Rectal smooth muscle tissue (tissue), 1 donor: ENCODE data around the gene CACNA2D4.

Source experiments
- H3K27ac ChIP-seq: one replicate; pipeline ENCODE4 v1.7.0; 2013; ENCODE audit warnings: low read depth, low read length, inconsistent platforms
- H3K27me3 ChIP-seq: one replicate; pipeline ENCODE4 v1.7.0; 2013; ENCODE audit warnings: low read length; ENCODE audit not compliant: control insufficient read depth, insufficient read depth
- H3K36me3 ChIP-seq: one replicate; pipeline ENCODE4 v1.7.0; 2013; ENCODE audit warnings: low read length; ENCODE audit not compliant: control insufficient read depth, insufficient read depth
- H3K4me1 ChIP-seq: one replicate; pipeline ENCODE4 v1.7.0; 2013; ENCODE audit warnings: low read length; ENCODE audit not compliant: control insufficient read depth, insufficient read depth
- H3K4me3 ChIP-seq: one replicate; pipeline ENCODE4 v1.7.0; 2013; ENCODE audit warnings: low read length
- H3K9ac ChIP-seq: one replicate; pipeline ENCODE4 v1.7.0; 2013; ENCODE audit warnings: low read length

Gene CACNA2D4

DNA sequence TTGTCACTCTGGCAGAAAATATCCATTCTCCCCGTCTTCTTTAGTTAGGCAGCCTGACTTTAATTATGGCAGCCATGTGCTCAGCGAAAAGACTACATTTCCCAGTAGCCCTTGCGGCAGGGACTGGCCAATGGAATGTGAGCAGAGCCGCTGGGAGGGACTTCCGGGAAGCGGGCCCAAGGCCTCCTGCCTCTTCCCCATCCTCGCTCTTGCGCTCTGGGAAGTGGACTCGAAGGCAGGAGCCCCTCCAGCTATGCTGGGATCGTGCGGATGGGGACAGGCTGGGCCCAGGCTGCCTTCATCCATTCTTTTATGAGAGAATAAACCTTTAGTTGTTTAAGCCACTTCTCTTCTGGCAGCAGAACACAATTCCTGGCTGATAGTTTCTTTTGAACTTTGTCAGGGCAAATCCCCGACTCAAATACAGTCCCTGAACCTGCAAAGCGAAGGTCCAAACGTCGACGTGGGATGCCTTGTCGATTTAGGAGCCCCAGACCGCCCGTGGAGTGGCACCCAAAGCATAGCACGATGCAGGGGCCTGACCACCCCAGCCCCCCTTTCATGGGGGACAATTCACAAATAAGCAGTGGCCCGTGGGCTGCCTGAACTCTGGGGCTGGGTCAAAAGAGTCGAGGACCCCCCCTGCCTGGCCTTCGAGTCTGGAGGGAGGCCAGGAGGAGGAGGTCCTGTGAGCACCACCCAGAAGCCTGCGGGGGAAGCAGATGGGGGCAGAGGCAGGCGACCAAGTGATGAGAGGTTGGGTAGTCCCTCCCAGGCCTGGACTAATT, 113.7 kb downstream of the CACNA2D4 start:
- Histone ChIP-seq H3K27me3 (no peaks in the 10 kb centered on the region), H3K36me3 (no peaks in the 10 kb centered on the region), H3K9ac (no peak overlapping the region), H3K4me1 (no peaks in the 10 kb centered on the region), H3K4me3 (peak overlapping the region; percentile 20), H3K27ac (peak overlapping the region; percentile 23)

DNA sequence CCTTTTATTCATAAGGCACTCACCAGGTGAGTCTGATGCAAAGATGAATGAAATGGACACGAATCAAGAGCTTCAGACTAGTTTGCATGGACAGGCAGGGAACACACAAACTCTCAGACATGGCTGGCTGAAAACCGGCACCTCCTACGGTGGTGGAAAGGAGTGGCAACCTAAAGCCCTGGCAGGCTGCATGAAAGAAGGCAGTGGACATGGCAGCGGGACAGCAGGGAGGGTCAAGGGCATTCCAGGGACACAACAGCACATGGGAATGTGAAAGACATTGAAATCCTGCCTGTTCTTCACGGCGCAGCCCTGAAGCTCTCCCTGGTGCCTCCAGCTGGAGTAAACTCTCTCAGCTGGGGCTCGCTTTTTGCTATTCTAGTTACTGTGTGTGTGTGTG, 114.7 kb downstream of the CACNA2D4 start:
- H3K36me3 ChIP-seq = no peaks in the 10 kb centered on the region
- no peak overlapping the region for H3K9ac ChIP-seq
- H3K27ac ChIP-seq = no peak overlapping the region
- H3K4me3 ChIP-seq = no peak overlapping the region
- no peaks in the 10 kb centered on the region for H3K27me3 ChIP-seq
- no peaks in the 10 kb centered on the region for H3K4me1 ChIP-seq

DNA sequence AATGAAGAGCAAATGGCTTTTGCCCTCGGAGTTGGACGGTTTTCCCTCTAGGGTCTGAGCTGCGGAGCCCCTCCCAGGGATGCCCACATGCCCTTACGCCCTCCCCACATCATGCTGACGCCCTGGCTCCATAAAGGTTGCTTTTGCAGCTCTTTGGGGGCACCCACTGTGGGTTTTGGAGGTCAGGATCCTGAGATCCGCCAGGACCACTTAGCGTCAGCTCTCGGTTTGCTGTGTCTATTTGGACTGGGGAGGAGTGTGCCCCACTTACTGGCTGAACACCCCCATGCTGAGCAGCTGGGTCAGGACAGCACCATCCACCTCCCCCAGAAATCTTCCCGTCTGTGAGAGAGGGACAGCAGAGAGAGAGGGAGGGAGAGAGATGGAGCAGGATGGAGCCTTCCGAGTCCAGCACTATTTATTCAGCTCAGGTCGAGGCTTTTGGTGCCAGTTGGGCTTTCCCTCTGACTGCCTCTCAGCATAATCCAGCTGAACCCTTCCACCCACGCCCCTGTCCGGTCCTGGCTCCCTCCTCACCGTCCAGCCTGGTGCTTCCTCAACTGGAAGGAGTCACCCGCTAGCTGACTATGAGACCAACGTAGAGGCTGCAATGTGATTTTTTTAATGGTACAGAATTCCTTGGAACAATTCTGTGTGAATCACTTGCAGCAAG, 117.0 kb downstream of the CACNA2D4 start:
- Histone ChIP-seq H3K36me3 (no peaks in the 10 kb centered on the region), H3K4me1 (no peaks in the 10 kb centered on the region), H3K27ac (no peak overlapping the region), H3K4me3 (no peak overlapping the region), H3K27me3 (no peaks in the 10 kb centered on the region), H3K9ac (no peak overlapping the region)

DNA sequence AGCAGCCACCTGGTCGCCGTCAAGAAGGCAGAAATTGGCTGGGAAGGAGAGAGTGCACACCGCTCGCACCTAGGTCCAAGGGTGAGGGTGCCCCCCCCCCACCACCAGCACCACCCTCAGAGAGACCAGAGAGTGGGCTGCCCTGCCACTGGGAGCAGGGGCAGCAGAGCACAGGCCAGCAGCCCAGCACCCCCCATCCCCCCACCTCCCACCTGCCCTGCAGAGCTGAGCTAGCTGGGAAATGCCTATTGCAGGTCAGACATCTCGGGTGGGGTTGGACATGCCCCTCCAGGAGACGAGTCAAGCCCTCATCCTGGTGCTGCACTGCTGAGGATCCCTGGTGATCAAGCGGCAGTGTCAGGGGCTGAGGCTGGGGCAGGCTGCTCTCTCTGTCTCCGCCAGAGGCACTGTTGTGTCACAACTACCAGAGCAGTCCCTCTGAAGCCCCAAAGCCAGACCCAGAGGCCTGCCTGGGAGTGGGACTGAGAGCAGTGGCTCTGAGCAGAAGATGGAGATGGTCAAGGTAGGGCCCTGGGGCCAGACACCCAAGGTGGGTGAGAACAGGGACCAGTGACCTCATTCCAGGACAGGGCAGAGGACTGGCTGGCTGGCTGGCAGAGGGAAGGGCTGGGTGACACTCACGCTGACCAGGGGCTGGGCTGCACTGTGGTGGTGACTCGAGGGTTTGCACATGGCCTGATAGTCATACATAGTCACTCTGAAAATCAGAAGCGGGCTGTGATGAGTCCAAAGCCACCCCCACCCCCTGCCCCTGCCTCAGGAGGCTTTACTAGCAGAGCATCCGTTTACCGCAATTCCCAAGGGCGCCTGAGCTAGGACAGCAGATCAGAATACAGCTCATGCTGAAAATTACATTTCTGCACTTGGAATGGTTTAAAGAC, 117.8 kb downstream of the CACNA2D4 start:
- Histone ChIP-seq H3K9ac (no peak overlapping the region), H3K4me3 (no peak overlapping the region), H3K4me1 (peaks cover 2% of the 10 kb centered on the region), H3K27ac (no peak overlapping the region), H3K27me3 (no peaks in the 10 kb centered on the region), H3K36me3 (no peaks in the 10 kb centered on the region)

DNA sequence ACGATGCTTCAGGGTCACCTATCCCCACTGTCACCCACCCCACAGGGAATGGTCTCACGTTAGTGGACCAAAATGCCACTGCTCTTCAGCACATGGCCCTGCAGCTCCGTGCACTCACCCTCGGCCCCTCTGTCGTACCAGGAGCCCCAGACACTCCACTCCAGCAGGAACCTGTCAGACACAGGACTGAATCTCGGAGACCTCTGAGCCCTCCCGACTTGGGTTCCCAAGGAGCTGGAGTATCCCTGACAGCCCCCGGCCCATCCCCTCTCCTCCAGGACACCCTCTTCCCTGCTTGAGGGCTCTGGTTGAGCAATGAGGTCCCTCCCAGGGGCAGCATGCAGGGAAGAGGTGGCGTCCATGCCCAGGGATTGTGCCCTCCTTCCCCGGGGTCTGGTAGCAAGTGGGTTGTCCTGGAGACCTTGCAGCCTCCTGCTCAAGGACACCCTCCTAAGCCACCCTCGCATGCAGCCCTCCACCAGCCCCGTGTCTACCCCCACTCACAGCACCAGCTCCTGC, 118.5 kb downstream of the CACNA2D4 start:
- H3K9ac ChIP-seq = no peak overlapping the region
- H3K4me1 ChIP-seq = peaks cover 9% of the 10 kb centered on the region
- H3K27me3 ChIP-seq = no peaks in the 10 kb centered on the region
- no peak overlapping the region for H3K4me3 ChIP-seq
- H3K36me3 ChIP-seq = no peaks in the 10 kb centered on the region
- no peak overlapping the region for H3K27ac ChIP-seq

DNA sequence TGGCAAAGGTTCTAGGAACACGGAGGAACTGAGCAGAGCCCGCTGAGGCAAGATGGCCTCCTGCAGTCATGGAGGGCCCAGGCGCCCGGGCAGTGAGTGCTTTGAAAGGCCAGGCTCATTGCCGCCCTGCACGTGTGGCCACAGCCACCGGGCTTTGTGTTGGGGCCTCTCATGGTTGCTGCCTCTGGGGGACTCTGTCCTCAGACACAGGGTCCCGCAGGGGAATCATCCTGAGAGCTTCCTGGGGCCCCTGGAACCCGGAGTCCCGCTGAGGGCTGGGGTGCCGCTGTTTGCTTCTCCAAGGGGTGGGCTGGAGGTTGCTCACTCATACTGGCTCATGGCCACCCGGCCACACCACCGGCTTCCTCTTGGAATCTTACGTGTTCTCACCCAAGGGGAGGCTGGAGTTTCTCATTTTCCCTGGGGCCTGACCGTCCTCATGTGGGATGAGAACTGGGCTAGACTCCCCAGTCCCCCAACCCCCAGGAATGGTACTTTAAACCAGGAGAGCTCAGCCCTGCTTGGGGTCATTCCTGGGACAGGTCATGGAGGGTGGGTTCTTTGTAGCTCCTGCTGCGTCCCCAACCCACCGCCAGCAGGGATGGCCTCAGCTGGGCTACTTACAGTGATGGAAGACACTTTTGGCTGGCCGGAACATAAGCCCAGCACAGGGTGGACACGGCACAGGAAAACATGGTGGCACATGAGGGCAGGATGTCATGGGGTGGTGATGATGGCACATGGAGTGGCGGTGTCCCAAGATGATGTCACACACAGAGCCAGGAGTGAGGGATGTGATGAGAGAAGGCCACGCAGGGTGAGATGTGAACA, 119.2 kb downstream of the CACNA2D4 start:
- H3K27ac ChIP-seq = no peak overlapping the region
- no peaks in the 10 kb centered on the region for H3K27me3 ChIP-seq
- H3K4me3 ChIP-seq = no peak overlapping the region
- no peaks in the 10 kb centered on the region for H3K36me3 ChIP-seq
- peaks cover 11% of the 10 kb centered on the region for H3K4me1 ChIP-seq
- H3K9ac ChIP-seq = no peak overlapping the region

DNA sequence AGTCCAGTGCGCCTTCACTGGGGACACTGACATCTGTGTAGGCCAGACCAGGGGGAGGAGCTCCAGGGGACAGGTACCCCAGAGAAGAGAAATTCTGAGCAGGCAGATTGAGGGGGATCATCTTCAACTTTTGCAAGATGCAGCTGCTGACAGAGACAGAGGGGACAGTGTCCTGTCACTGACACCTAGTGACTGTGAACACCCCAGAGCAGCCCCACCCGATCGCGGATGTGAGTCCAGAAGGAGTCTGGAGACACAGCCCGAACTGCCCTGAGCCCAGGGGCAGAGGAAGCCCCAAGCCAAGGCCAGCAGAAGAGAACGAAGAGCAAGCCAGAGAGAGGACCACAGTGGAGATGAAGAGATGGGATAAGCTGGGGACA, 119.8 kb downstream of the CACNA2D4 start:
- H3K27me3 ChIP-seq = no peaks in the 10 kb centered on the region
- peaks cover 11% of the 10 kb centered on the region for H3K4me1 ChIP-seq
- no peaks in the 10 kb centered on the region for H3K36me3 ChIP-seq
- H3K4me3 ChIP-seq = no peak overlapping the region
- H3K27ac ChIP-seq = no peak overlapping the region
- H3K9ac ChIP-seq = no peak overlapping the region

DNA sequence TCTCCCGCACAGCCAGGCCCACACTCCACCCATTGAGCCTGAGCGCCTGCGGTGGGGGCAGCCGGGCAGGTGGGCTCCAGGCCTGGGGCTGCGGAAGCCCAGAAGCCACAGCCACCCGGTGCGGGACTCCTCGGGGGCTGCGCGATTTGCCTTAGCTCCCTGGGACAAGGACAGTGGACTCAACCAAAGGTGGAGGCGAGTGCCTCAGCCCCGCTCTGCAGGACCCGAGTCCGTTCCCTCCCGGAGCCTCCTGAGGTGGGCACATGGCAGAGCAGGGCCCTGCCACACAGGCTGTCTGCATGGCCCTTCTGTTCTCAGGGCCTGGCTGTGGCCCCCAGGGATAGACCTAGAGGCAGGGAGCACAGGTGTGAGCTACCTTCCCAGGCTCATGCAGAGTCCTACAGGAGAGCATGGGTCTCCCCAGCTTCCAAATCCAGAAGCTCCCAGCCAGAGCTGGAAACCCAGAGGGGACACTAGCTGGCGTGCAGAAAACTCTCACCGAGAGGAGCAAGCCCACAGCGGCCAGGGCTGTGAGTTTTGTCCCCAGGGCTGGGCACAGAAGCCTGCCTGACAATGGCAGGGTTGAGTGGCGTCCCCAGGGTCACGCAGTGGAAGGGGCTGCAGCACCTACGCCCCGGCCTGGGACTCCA, 120.3 kb downstream of the CACNA2D4 start:
- no peak overlapping the region for H3K4me3 ChIP-seq
- H3K27me3 ChIP-seq = no peaks in the 10 kb centered on the region
- no peaks in the 10 kb centered on the region for H3K36me3 ChIP-seq
- no peak overlapping the region for H3K27ac ChIP-seq
- no peak overlapping the region for H3K9ac ChIP-seq
- H3K4me1 ChIP-seq = peaks cover 11% of the 10 kb centered on the region

DNA sequence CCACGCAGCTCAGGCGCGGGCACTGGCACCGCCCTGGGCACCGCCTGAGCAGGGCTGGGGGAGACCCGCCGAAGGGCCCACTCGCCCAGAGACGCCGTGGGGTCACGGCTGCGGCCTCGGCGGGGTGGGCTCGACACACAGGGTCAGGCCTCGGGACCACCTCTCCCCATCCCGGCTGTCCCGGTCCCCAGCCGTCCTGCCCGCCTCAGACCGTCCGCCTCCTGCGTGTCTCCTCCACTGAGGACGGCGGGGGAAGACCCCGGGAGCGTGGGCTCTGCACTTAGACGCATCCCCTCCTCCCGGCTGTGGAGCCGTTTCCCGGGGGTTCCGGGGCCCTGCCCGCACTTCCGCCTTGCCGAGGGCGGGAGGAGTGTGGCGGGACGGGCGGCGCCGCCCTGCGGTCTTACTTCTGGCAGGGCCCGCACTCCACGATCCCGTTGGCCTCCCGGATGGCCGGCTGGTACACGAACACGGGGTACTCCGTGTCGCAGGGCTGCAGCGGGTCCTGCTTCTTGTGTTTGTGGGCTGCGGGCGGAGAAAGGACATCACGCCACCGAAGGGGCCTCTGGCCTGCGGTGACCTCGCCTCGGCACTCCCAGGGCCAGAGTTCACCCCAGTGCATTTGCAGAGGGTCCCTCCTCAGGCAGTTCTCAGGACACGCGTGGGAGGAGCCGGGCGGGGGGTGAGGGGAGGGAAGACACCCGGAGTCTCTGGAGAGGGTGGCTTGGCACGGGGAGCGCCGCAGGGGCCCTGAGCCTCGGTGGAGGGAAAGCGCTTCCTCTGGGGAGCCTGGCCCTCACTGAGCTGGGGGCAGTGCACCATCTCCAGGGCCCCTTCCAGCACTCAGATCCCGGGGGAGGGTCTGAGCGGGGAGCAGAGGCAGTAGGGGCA, 121.2 kb downstream of the CACNA2D4 start:
- Histone ChIP-seq H3K4me3 (peak overlapping the region; percentile 69), H3K9ac (peak overlapping the region; percentile 61), H3K36me3 (no peaks in the 10 kb centered on the region), H3K27ac (peak overlapping the region; percentile 59), H3K4me1 (peaks cover 11% of the 10 kb centered on the region), H3K27me3 (no peaks in the 10 kb centered on the region)

DNA sequence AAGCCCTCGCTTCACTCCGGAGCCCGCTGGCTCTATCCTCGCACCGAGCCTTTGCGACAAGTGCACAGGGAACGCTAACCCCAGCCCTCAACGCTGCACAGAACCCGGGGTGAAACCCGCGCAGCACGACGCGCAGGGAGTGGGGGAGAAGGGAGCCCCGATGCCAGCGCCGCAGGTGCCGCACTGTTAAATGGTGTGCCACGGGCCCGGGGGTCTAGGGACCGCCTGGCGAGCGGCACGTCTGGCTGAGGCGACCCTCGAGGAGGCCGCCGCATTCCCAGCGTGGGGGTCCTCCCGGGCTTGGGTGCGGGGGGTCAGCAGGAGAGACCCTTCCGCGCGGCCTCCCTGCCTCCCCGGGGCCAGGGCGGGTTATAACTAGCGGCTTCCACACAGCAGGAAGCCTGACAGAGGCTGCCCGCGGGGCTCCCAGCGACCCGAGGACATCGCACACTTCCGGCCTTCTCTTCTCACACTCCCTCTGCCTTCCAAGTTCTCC, 121.9 kb downstream of the CACNA2D4 start:
- Histone ChIP-seq H3K9ac (peak overlapping the region; percentile 61), H3K4me3 (peak overlapping the region; percentile 69), H3K4me1 (peaks cover 11% of the 10 kb centered on the region), H3K27me3 (no peaks in the 10 kb centered on the region), H3K27ac (peak overlapping the region; percentile 59), H3K36me3 (no peaks in the 10 kb centered on the region)
